Measurements from ENCODE around the gene THOC5.
"Not testable (repeated sequence)": the region's sequence is repeated elsewhere in the genome, so short reads cannot be mapped to it uniquely, and the experiment has no call there.

The THOC5 gene

DNA sequence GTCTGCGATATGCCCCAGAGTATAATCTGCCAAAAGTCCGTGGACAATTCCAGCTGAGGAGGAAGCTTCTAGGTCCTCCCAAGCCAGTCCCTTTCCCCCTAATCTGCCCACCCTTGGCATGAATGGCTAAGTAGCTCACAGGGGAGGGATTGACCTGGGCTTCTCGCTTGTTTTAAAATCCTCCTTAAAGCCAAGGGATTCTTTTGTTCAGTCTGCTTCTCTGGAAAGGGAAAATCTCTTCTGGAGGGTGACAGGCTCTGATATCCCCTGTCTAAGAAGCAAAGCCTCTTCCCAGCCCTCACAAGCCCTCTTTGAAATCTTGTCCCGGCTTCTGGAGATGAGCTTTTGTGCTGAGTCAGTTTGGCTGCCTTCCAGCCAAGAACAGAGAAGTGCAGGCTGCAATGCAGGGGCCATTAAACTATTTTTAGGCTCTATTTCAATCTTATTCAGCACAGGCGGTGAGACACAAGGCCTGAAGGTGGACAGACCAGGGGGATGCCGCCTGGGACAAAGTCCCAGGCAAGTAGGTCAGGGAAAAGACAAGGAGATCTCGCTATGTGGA, 49.7 kb downstream of the THOC5 start:
- DNase-seq, result no peak

- no peak for DNase-seq
Observed at GRCh38 chr22:29499852-29500251, 53.7 kb downstream of the THOC5 start.

- no peak for DNase-seq
Observed at GRCh38 chr22:29493636-29494035, 59.9 kb downstream of the THOC5 start.

DNA sequence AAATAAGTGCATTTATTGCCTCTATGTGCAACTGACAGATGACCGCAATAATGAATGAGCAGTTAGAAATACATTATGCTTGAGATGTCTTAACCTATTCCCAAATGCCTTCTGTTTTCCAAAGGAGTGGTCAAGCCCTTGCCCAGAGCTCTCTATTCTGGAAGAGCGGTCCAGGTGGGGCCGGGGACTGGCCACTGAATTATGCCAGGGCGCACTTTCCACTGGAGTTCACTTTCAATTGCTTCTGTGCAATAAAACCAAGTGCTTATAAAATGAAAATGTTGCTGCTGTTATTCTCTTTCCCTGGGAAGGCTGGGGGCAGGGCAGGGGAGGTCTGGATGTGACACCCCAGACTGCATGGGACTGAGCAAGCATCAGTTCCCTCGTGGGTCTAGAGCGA, 62.5 kb downstream of the THOC5 start:
- DNase-seq, result no peak

DNA sequence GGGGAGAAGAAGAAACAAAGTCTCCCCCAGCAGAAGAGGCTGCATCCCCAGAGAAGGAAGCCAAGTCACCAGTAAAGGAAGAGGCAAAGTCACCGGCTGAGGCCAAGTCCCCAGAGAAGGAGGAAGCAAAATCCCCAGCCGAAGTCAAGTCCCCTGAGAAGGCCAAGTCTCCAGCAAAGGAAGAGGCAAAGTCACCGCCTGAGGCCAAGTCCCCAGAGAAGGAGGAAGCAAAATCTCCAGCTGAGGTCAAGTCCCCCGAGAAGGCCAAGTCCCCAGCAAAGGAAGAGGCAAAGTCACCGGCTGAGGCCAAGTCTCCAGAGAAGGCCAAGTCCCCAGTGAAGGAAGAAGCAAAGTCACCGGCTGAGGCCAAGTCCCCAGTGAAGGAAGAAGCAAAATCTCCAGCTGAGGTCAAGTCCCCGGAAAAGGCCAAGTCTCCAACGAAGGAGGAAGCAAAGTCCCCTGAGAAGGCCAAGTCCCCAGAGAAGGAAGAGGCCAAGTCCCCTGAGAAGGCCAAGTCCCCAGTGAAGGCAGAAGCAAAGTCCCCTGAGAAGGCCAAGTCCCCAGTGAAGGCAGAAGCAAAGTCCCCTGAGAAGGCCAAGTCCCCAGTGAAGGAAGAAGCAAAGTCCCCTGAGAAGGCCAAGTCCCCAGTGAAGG, 64.3 kb downstream of the THOC5 start:
- DNase-seq, result not testable (repeated sequence)

GRCh38 chr22:29487426-29487986, 66.1 kb downstream of the THOC5 start:
- no peak for DNase-seq

DNA sequence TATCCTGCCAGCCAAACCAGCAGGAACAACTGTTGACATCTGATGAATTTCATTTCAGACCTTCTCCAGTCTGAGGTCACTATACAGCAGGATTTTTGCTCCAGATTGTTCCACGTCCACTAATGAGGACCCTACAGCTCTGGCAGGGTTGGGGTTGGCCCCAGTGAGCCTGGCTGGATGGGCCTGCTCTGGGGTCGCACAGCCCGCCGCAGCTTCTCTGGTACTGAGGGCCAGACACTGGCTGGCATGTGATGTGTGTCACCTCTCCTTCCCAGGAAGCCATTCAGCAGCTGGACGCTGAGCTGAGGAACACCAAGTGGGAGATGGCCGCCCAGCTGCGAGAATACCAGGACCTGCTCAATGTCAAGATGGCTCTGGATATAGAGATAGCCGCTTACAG, 68.1 kb downstream of the THOC5 start:
- DNase-seq, result no peak

- DNase-seq, result no peak
Observed at GRCh38 chr22:29484642-29485041, 68.9 kb downstream of the THOC5 start.

- no peak for DNase-seq
Observed at GRCh38 chr22:29483254-29483653, 70.3 kb downstream of the THOC5 start.

DNA sequence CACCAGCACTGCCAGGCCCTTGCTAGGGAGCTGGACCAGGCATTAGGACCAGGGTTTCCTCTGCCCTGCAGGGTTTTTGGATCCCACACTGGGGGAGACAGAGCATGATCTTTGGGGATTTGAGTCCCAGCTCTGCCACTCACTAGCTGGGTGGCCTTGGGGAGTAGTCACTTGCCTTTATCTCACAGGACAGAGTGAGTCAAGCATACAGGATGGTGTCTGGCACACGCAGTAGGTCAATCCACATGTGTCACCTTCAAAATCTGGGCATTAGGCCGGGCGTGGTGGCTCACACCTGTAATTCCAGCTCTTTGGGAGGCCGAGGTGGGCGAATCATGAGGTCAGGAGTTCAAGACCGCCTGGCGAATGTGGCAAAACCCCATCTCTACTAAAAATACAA, 70.8 kb downstream of the THOC5 start:
- no peak for DNase-seq

DNA sequence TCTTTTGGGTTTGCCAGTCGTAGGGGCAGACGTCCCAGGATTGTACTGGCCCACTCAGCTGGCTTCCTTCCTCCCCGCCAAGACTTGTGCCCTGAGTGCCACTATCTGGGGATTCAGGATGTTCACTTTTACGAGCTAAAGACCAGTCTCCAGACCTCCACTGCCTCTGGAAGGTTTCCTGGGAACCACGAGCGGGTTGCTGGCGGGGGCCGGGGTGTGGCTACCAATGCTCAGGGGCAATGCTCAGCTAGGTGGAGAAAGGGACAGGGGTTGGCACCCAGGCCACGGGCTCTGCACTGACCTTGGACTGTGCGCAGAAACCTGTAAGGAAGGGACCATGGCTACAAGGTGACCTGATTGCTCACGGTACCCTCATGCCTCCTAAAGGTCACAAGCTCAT, 71.3 kb downstream of the THOC5 start:
- DNase-seq, result no peak

DNA sequence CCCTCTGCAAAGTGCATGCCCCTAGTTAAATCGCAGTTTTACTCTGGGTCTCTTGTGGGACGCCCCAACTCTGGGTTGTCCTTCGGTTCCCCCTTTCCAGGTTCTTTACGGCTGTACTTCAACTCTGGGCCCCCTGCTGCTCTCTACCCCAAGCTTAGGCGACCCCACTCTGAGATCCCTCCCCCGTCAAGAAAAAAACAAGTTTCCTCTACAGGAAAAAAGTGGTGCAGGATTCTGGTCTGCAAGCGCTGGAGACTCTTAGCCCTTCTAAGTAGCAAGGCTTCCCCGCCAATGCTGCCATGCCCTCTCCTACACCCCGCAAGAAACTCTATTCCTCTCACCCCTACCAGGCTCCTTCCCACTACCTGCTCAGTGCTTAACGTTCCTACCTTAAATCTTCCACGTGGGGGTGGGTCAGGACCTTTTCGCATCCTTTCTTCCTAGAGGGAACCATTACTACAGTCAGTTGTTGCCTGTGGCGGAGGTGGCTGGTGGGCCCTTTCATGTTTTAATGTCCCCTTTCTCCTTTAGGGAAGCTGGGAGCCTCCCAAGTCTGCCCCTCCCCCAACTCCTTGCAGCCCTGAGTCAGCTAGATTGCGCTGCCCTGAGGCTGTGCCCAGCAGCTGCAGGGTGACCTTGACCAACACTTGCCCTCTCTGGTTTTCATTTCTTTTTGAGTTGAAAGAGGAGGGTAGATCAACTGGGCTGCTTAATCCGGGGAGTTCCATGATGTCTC, 72.1 kb downstream of the THOC5 start:
- no peak for DNase-seq

GRCh38 chr22:29480512-29481264, 72.9 kb downstream of the THOC5 start:
- DNase-seq, result no peak

GRCh38 chr22:29480262-29480511, 73.4 kb downstream of the THOC5 start:
- no peak for DNase-seq

DNA sequence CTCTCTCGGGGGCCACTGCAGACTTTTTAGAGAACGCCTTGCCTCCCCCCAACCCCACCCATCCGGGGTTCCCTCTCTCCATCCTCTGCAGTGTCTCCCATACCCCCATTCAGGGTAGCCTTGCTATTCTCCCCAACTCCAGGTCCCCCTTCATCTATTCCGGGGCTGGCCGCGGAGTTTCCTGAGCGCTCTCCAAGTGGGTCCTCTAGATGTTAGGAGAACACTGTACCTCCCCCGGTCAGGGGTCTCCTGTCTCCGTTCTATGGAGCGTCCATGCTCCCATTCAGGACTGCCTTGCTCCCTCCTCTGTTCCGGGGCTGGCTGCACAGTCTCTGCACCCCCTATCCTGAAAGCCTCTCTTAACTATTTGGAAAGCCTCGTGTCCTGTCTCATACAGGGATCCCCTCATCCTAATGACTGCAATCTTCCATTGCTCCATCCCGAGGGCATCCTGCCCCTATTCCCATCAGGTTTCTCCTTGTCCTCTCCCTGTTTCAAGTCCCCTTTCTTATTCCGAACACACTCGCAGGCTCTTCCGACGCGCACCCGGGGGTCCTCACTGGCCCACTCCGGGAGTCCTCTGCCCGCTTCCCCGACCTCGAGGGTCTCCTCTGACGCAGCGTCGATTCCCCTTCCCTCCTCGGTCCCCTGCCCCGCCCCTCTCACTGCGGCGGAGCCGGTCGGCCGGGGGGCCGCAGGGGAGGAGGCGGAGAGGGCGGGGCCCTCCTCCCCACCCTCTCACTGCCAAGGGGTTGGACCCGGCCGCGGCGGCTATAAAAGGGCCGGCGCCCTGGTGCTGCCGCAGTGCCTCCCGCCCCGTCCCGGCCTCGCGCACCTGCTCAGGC, 73.9 kb downstream of the THOC5 start, which contains the start of gene NEFH:
TSS of gene NEFH (plus strand) at position 802 of the 845 bp plus-strand sequence. CDS start 45 bp downstream, outside the sequence.
- peak; percentile 23 for DNase-seq

GRCh38 chr22:29478326-29479276, 75.0 kb downstream of the THOC5 start:
- DNase-seq, result no peak

GRCh38 chr22:29477723-29478318, 75.7 kb downstream of the THOC5 start:
- no peak for DNase-seq

- no peak for DNase-seq
Observed at GRCh38 chr22:29476116-29476515, 77.4 kb downstream of the THOC5 start.

DNA sequence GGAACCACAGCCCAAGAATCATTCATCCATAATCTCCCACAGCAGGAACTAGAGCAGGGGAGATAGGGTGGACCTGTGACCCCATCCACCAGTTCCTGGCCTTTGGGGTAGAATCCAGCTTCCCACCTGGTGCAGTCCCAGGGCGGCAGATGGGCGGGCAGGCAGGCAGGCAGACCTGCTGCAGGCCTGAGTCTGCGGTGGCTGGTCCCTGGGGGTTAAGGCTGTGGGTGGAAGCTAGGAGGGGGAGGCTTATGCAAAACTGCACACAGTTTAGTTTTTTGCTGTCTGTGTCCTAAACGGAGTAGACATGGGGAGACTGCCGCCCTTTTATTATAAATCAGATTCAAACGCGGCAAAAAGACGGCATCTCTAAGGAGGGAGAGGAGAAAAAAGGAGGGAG, 78.0 kb downstream of the THOC5 start:
- DNase-seq, result no peak

GRCh38 chr22:29473001-29473400, 80.6 kb downstream of the THOC5 start:
- no peak for DNase-seq

Measured in NCI-H748 treated with DMSO at 0.1 percent for 48 hours (cell line).